ENCODE results near the gene NUS1. TPM values are rescaled to one million over a fixed set of nuclear protein-coding genes. Genes with fewer than 3 reads are reported as not detected.
"Not testable (repeated sequence)": the region's sequence is repeated elsewhere in the genome, so short reads cannot be mapped to it uniquely, and the experiment has no call there.

The NUS1 gene
- total and polyA plus RNA-seq, 2 experiments from 2014 or later, result 34.6 to 69.0 TPM

GRCh38 chr6:117642976-117643375 lies 32.3 kb upstream of the NUS1 start (continued):
- TF ChIP-seq ZNF462 (CRISPR knock-in tag; IDR thresholded peaks at IDR 0.05) (no peak), ZNF114 (CRISPR knock-in tag; IDR thresholded peaks at IDR 0.05) (no peak)

GRCh38 chr6:117651984-117652383 lies 23.3 kb upstream of the NUS1 start:
- not testable (repeated sequence) for H3K4me3 Mint-ChIP-seq; H3K27ac Mint-ChIP-seq; ATAC-seq; H2AFZ ChIP-seq; H3K9me2 ChIP-seq (ENCODE audit: insufficient read depth); H3K27me3 Mint-ChIP-seq (ENCODE audit: insufficient read depth, low read depth, poor library complexity); H3F3A ChIP-seq (replicated peaks; ENCODE audit: low read depth); H4K20me1 ChIP-seq (replicated peaks; ENCODE audit: insufficient read depth); H3K27me3 ChIP-seq (ENCODE audit: insufficient read depth); DNase-seq (ENCODE audit: low spot score); H3K27ac ChIP-seq (ENCODE audit: low read depth); H3K4me1 ChIP-seq (ENCODE audit: insufficient read depth); H3K4me2 ChIP-seq; H3K79me2 ChIP-seq (replicated peaks; ENCODE audit: insufficient read depth); H3K4me1 Mint-ChIP-seq; H3K4me3 ChIP-seq; H3K36me3 ChIP-seq (ENCODE audit: insufficient read depth); H3K9me3 Mint-ChIP-seq
- peaks cover 28% of the 10 kb centered on the region for H3K36me3 Mint-ChIP-seq (ENCODE audit: low read depth)

GRCh38 chr6:117653949-117654348 lies 21.3 kb upstream of the NUS1 start:
- Histone ChIP-seq H3F3A (replicated peaks; ENCODE audit: low read depth) (no peaks in the 10 kb centered on the region), H3K4me3 (no peak overlapping the region), H3K36me3 (ENCODE audit: insufficient read depth) (no peaks in the 10 kb centered on the region), H4K20me1 (replicated peaks; ENCODE audit: insufficient read depth) (no peaks in the 10 kb centered on the region), H3K27me3 (ENCODE audit: insufficient read depth) (no peaks in the 10 kb centered on the region), H3K4me2 (no peak overlapping the region), H3K27ac (ENCODE audit: low read depth) (no peak overlapping the region), H3K79me2 (replicated peaks; ENCODE audit: insufficient read depth) (no peaks in the 10 kb centered on the region), H2AFZ (no peak overlapping the region), H3K9me2 (ENCODE audit: insufficient read depth) (no peaks in the 10 kb centered on the region), H3K4me1 (ENCODE audit: insufficient read depth) (no peaks in the 10 kb centered on the region)
- Mint-ChIP-seq H3K27ac (no peak overlapping the region), H3K4me3 (no peak overlapping the region), H3K27me3 (ENCODE audit: insufficient read depth, low read depth, poor library complexity) (no peaks in the 10 kb centered on the region), H3K4me1 (no peaks in the 10 kb centered on the region), H3K36me3 (ENCODE audit: low read depth) (peaks cover 30% of the 10 kb centered on the region), H3K9me3 (peaks cover 7% of the 10 kb centered on the region; the same call in 2 of the 3 replicates)
- DNase-seq (ENCODE audit: low spot score), result no peak
- ATAC-seq, result no peak
- no peak for TF ChIP-seq CREB1 (CRISPR knock-in tag; IDR thresholded peaks at IDR 0.05; ENCODE audit: low read depth)
- no peak for TF ChIP-seq ZNF462 (CRISPR knock-in tag; IDR thresholded peaks at IDR 0.05)
- TF ChIP-seq EZH2 (IDR thresholded peaks at IDR 0.05; ENCODE audit: low read depth, unreplicated experiment), result no peak
- no peak for TF ChIP-seq EZH2phosphoT487 (IDR thresholded peaks at IDR 0.05; ENCODE audit: unreplicated experiment)
